B cell (primary cell): ENCODE data around the gene TSFM. TPM values are rescaled to one million over a fixed set of nuclear protein-coding genes. Genes with fewer than 3 reads are reported as not detected.
A peak's percentile ranks its signal among the peaks of the same experiment; 100 is the strongest.

Source experiments
- ATAC-seq: fragments of 200-7000 bp; cut with Tn5 transposase; one replicate; pipeline ENCODE4 v1.10.0; 2021; ENCODE audit warnings: low read depth, mild to moderate bottlenecking, moderate number of reproducible peaks, moderate library complexity
- CTCF ChIA-PET: fragments of 350-600 bp; sonication (Branson Sonifier 250); formaldehyde crosslinking; loops from one replicate; lab custom pipeline; 2021; ENCODE audit warnings: antibody characterized with exemption, inconsistent platforms; lab: Charles Lee
- POLR2A ChIA-PET: fragments of 350-600 bp; sonication (Branson Sonifier 250); formaldehyde crosslinking; loops from one replicate; lab custom pipeline; 2021; ENCODE audit warnings: antibody characterized with exemption; lab: Charles Lee
- DNase-seq: peaks from one replicate; pipeline ENCODE4 v3.0.0; 2013
- H2AFZ ChIP-seq: 2 replicates; pipeline ENCODE4 v1.6.1; 2012; ENCODE audit warnings: mild to moderate bottlenecking, low read depth, low read length; ENCODE audit not compliant: insufficient read depth, poor library complexity, severe bottlenecking
- H3K27ac ChIP-seq, 2 donors: 1 replicate in 1 of 2; 2 replicates in 1 of 2; pipeline ENCODE4 v1.5.1; 2012 to 2013; ENCODE audit warnings: low read length in 2 of 2, mild to moderate bottlenecking in 2 of 2, moderate library complexity in 1 of 2
- H3K27me3 ChIP-seq, 4 experiments: fragments of 200-600 bp in 1 of 4; sonication (generic) in 1 of 4; replicated peaks in 1 of 4; 1 replicate in 2 of 4; 2 replicates in 2 of 4; pipeline versions ENCODE4 v1.6.1 to v1.7.0; 2013 to 2016; ENCODE audit warnings: low read length in 3 of 4, mild to moderate bottlenecking in 2 of 4, mixed read lengths in 1 of 4, moderate library complexity in 1 of 4; ENCODE audit not compliant: insufficient read depth in 4 of 4, control insufficient read depth in 3 of 4; ENCODE audit errors: control extremely low read depth in 1 of 4
- H3K36me3 ChIP-seq, 2 experiments: replicated peaks in 1 of 2; 1 replicate in 1 of 2; 2 replicates in 1 of 2; pipeline versions ENCODE4 v1.6.1 to v1.7.1; 2013; ENCODE audit warnings: low read length in 1 of 2; ENCODE audit not compliant: insufficient read depth in 2 of 2, control insufficient read depth in 1 of 2; ENCODE audit errors: control extremely low read depth in 1 of 2, extremely low read depth in 1 of 2
- H3K4me1 ChIP-seq, 2 donors: fragments of 200-600 bp in 1 of 2; sonication (generic) in 1 of 2; 1 replicate in 1 of 2; 2 replicates in 1 of 2; pipeline versions ENCODE4 v1.5.1 to v1.6.1; 2013 to 2017; ENCODE audit warnings: low read length in 2 of 2; ENCODE audit not compliant: control insufficient read depth in 2 of 2, insufficient read depth in 2 of 2
- H3K4me2 ChIP-seq: replicated peaks from 2 replicates; pipeline ENCODE3; 2012; ENCODE audit warnings: mild to moderate bottlenecking, low read depth, low read length; ENCODE audit not compliant: poor library complexity, severe bottlenecking
- H3K4me3 ChIP-seq, 5 experiments: fragments of 200-600 bp in 1 of 5; sonication (generic) in 1 of 5; 1 replicate in 3 of 5; 2 replicates in 2 of 5; pipeline versions ENCODE4 v1.5.1 to v1.7.0; 2011 to 2016; ENCODE audit warnings: low read length in 4 of 5, mild to moderate bottlenecking in 4 of 5, low read depth in 2 of 5, control low read depth in 1 of 5, moderate library complexity in 1 of 5; ENCODE audit not compliant: insufficient read depth in 1 of 5; ENCODE audit errors: control extremely low read depth in 1 of 5, extremely low read depth in 1 of 5
- H3K79me2 ChIP-seq: fragments of 200-600 bp; sonication (generic); one replicate; pipeline ENCODE4 v1.6.0; 2016; ENCODE audit warnings: low read length; ENCODE audit not compliant: control insufficient read depth, insufficient read depth
- H3K9ac ChIP-seq: fragments of 200-600 bp; sonication (generic); 2 replicates; pipeline ENCODE4 v1.6.1; 2017; ENCODE audit warnings: mild to moderate bottlenecking, low read length, moderate library complexity
- H3K9me3 ChIP-seq, 3 donors: one replicate each; pipeline versions ENCODE4 v1.6.1 to v1.7.1; 2013; ENCODE audit warnings: low read length in 2 of 3; ENCODE audit not compliant: control insufficient read depth in 2 of 3, insufficient read depth in 1 of 3; ENCODE audit errors: control extremely low read depth in 1 of 3
- H4K20me1 ChIP-seq: 2 replicates; pipeline ENCODE4 v1.6.0; 2012; ENCODE audit warnings: mild to moderate bottlenecking, low read length; ENCODE audit not compliant: insufficient read depth, control insufficient read depth, poor library complexity, severe bottlenecking
- H3K27ac Mint-ChIP-seq: one replicate; pipeline ENCODE4 v1.8.0; 2021; ENCODE audit warnings: mixed read lengths
- H3K27me3 Mint-ChIP-seq: one replicate; pipeline ENCODE4 v1.8.0; 2021; ENCODE audit warnings: mixed read lengths
- H3K4me1 Mint-ChIP-seq: one replicate; pipeline ENCODE4 v1.8.0; 2021; ENCODE audit warnings: mixed read lengths
- H3K4me3 Mint-ChIP-seq: one replicate; pipeline ENCODE4 v1.8.0; 2021; ENCODE audit warnings: mixed read lengths
- H3K9me3 Mint-ChIP-seq: one replicate; pipeline ENCODE4 v1.8.0; 2022; ENCODE audit warnings: mixed read lengths; ENCODE audit not compliant: insufficient read depth
- EZH2 ChIP-seq: IDR thresholded peaks from 2 replicates; pipeline ENCODE4 v1.6.1; 2012; ENCODE audit warnings: borderline replicate concordance, low read depth, mild to moderate bottlenecking, moderate library complexity, low read length; ENCODE audit not compliant: insufficient read depth, poor library complexity, severe bottlenecking
- WGBS: methylation state at CpG from one replicate; pipeline ENCODE4 v1.1.5; 2013; ENCODE audit warnings: missing lambda C conversion rate; ENCODE audit not compliant: insufficient coverage; 5-methylcytosine and 5-hydroxymethylcytosine counted together
- intact Hi-C: fragments of 100-400 bp; cut with micrococcal nuclease; formaldehyde crosslinking; loops from one replicate; pipeline ENCODE4 v1.10.0; 2022
- polyA minus RNA-seq: library from RNA; depleted of rRNA, polyadenylated mRNA; stranded (reverse); fragments of >200 nt; gene quantifications from 2 replicates; pipeline ENCODE4 v1.2.3, GENCODE V29; 2012
- polyA plus RNA-seq: library from polyadenylated mRNA; depleted of rRNA; stranded (reverse); fragments of >200 nt; gene quantifications from 2 replicates; pipeline ENCODE4 v1.2.3, GENCODE V29; 2012
- total RNA-seq, 2 donors: library from RNA; stranded (reverse); fragments of 120-200 nt in 1 of 2; gene quantifications; 1 replicate in 1 of 2; 2 replicates in 1 of 2; pipeline versions ENCODE4 v1.2.3 to v1.2.4, GENCODE V29; 2013 to 2022
- TF ChIP-seq, protein P1 (sequence below): fragments of 200-600 bp; IDR thresholded peaks from one replicate; pipeline ENCODE4 v1.8.0; 2022; ENCODE audit warnings: antibody characterized with exemption, mild to moderate bottlenecking

TSFM gene
- total RNA-seq (20.6 and 20.9 TPM in 2 replicates), polyA plus RNA-seq (3.9 and 5.6 TPM in 2 replicates), polyA minus RNA-seq (7.7 and 8.2 TPM in 2 replicates)
- 21.1 TPM for total RNA-seq (2013)

DNA sequence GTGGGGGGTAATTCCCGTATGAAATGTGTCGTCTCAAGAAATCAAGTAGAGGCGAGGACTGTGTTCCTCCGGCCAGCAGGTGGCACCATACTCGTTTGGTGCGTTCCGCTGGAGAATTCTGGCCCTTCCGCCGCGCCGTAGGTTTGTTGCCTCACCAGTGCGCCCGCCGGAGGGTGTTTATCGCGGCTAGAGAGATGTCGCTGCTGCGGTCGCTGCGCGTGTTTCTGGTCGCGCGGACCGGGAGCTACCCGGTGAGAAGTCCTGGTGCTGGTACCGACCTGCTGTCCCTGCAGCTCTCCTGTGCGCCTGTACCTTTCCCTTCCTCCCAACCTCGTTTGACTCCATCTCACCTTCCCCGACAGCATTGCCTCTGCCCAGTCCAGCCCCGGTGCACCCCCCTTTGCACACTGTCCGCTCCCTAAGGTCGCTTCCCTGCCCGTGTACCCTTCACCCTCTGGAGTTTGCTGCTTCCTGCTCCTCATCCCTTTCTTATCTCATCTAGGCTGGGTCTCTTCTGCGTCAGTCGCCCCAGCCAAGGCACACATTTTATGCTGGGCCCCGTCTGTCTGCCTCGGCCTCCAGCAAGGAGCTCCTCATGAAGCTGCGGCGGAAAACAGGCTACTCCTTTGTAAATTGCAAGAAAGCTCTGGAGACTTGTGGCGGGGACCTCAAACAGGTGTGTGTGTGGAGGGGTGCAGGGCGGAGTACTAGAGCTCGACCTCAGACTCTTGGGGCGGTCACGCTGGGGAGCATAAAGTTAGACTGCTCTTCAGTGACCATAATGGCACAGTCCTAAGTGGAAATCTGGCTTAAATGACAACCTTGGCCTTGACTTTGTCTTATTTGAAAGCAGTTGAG is at the start of gene TSFM:
Gene TSFM (plus strand): TSS at position 180 of the 858 bp plus-strand sequence. CDS start 15 bp downstream, at position 195.
- H3K79me2 ChIP-seq, result peaks cover 25% of the 10 kb centered on the region
- H3K4me1 ChIP-seq, result peaks cover 9 to 17% of the 10 kb centered on the region in 2 donors
- H4K20me1 ChIP-seq, result no peaks in the 10 kb centered on the region
- peak within 1 kb of the TSS; percentile 91 for H2AFZ ChIP-seq
- peak within 1 kb of the TSS; percentile 83 to 100 (median 98) for H3K4me3 ChIP-seq
- TF ChIP-seq, protein P1, sequence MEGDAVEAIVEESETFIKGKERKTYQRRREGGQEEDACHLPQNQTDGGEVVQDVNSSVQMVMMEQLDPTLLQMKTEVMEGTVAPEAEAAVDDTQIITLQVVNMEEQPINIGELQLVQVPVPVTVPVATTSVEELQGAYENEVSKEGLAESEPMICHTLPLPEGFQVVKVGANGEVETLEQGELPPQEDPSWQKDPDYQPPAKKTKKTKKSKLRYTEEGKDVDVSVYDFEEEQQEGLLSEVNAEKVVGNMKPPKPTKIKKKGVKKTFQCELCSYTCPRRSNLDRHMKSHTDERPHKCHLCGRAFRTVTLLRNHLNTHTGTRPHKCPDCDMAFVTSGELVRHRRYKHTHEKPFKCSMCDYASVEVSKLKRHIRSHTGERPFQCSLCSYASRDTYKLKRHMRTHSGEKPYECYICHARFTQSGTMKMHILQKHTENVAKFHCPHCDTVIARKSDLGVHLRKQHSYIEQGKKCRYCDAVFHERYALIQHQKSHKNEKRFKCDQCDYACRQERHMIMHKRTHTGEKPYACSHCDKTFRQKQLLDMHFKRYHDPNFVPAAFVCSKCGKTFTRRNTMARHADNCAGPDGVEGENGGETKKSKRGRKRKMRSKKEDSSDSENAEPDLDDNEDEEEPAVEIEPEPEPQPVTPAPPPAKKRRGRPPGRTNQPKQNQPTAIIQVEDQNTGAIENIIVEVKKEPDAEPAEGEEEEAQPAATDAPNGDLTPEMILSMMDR, result peak; percentile 94
- no peak for TF ChIP-seq EZH2
- POLR2A ChIA-PET, result interaction anchor here (0.7 to 0.8 kb wide), 2 partner anchors 36 to 278 kb away, joined by 3 to 5 read pairs; no protein-coding TSS in a partner anchor
- peak; percentile 99 for ATAC-seq
- peaks cover 9 to 26% of the 10 kb centered on the region in 2 experiments for H3K36me3 ChIP-seq
- H3K9ac ChIP-seq, result peak within 1 kb of the TSS; percentile 94
- under 1% methylated on average over 45 of the region's 45 CpGs for WGBS
- H3K4me2 ChIP-seq, result peak within 1 kb of the TSS; percentile 98
- no peaks in the 10 kb centered on the region for H3K9me3 ChIP-seq
- peak within 1 kb of the TSS; percentile 96 for H3K27ac Mint-ChIP-seq
- H3K27me3 ChIP-seq, result no peaks in the 10 kb centered on the region
- CTCF ChIA-PET, result interaction anchor here (0.6 to 6.9 kb wide), 17 partner anchors 11 to 127 kb away, joined by 3 to 59 read pairs (median 4); partner anchors contain the start of genes CYP27B1, EEF1AKMT3, MARCHF9 and METTL1
- H3K27me3 Mint-ChIP-seq, result no peaks in the 10 kb centered on the region
- intact Hi-C loops, result loop anchor here (1.0 to 5.0 kb wide), 5 partner anchors 11 to 122 kb away; partner anchors contain the start of genes EEF1AKMT3 and METTL1
- DNase-seq, result peak; percentile 96
- peaks cover 18% of the 10 kb centered on the region for H3K4me1 Mint-ChIP-seq
- peak within 1 kb of the TSS; percentile 45 to 77 for H3K27ac ChIP-seq
- H3K4me3 Mint-ChIP-seq, result peak within 1 kb of the TSS; percentile 100
- H3K9me3 Mint-ChIP-seq, result no peaks in the 10 kb centered on the region
